Activated naive CD4-positive, alpha-beta T cell treated with anti-CD3 and anti-CD28 coated beads, Interleukin-2, amount 50 U/mL, for 72 hours (primary cell): ENCODE measurements around the gene CLEC1B. TPM values are rescaled to one million over a fixed set of nuclear protein-coding genes. Genes with fewer than 3 reads are reported as not detected.
"Not testable (repeated sequence)": the region's sequence is repeated elsewhere in the genome, so short reads cannot be mapped to it uniquely, and the experiment has no call there.

Experiments used
- ATAC-seq, 2 donors: fragments of 150-1000 bp; cut with Tn5 transposase; 2 replicates each; pipeline ENCODE4 v1.10.0; 2021; ENCODE audit warnings: mild to moderate bottlenecking in 2 of 2, moderate library complexity in 2 of 2
- DNase-seq, 2 donors: peaks; one replicate each; pipeline ENCODE4 v3.0.0; 2021 to 2022; ENCODE audit warnings: low spot score in 2 of 2
- H3K27ac Mint-ChIP-seq, 2 donors: one replicate each; pipeline ENCODE4 v1.8.0; 2022; ENCODE audit warnings: mild to moderate bottlenecking in 2 of 2, mixed read lengths in 2 of 2
- H3K36me3 Mint-ChIP-seq, 2 donors: one replicate each; pipeline ENCODE4 v1.8.0; 2022; ENCODE audit warnings: mixed read lengths in 2 of 2
- H3K9me3 Mint-ChIP-seq, 2 donors: one replicate each; pipeline ENCODE4 v1.8.0; 2022; ENCODE audit warnings: mixed read lengths in 2 of 2
- total RNA-seq, 2 donors: library from RNA; stranded (reverse); gene quantifications; one replicate each; pipeline ENCODE4 v1.2.3, GENCODE V29; 2022

Gene CLEC1B
- total RNA-seq, 2 donors from 2014 or later, result not detected

DNA sequence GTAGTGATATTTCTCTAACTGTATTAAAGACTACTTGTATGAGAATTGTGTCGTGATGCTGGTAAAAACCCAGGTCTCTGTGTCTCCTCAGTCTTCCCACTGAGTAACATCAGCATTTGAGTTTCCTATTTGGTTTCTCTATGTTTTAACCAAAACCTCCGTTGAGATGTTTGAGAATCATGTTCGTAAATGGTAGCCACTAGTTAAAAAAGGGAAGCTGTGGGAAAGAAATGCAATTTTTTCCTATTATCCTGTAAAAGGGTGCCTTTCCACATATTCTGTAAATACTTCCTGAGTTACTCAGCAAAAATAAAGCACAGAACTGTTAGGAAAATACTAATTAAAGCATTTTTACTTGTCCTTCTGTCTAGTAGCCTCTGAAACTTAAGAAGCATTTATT is 7.0 kb downstream of the CLEC1B start:
- Mint-ChIP-seq H3K27ac (no peak overlapping the region), H3K9me3 (no peaks in the 10 kb centered on the region), H3K36me3 (no peaks in the 10 kb centered on the region)
- no peak for ATAC-seq
- DNase-seq, result no peak

DNA sequence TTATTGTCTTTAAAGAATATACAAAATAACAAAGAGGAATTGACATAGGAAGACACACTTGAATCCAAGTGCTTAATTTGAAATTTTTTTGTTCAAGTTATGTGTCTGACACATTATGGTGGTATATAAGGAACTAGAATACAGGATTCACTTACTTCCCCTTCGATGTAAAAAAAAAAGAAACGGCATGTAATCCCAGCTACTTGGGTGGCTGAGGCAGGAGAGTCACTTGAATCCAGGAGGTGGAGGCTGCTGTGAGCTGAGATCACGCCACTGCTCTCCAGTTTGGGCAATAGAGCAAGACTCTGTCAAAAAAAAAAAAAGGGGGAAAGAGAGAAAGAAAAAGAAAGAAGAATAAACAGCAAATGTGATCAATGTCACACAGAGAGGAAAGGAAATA is 18.8 kb downstream of the CLEC1B start:
- peaks cover 3 to 14% of the 10 kb centered on the region in 2 donors for H3K36me3 Mint-ChIP-seq
- no peak overlapping the region for H3K27ac Mint-ChIP-seq
- H3K9me3 Mint-ChIP-seq, result peaks cover 10 to 17% of the 10 kb centered on the region in 2 donors
- ATAC-seq, result no peak
- no peak for DNase-seq

DNA sequence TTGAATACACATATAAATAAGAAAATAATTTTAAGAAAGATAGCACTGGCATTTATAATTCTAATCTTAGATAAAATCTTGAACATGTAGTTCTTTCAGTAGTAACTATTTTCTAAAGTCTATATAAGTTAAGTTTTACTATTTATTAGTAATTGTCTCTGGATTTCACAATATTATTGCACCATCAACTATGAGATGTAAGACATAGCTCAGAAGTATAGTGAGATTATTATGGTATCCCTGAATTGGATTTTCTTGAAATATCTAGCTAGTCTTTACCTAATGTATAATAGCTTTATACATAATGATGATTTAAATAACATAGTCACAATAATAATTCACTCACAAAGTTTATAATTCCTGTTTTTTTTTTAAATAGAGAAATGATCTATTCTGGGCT is 21.0 kb downstream of the CLEC1B start:
- Mint-ChIP-seq H3K9me3 (peaks cover 10 to 27% of the 10 kb centered on the region in 2 donors), H3K27ac (no peak overlapping the region), H3K36me3 (peaks cover 7 to 18% of the 10 kb centered on the region in 2 donors)
- no peak for ATAC-seq
- no peak for DNase-seq

DNA sequence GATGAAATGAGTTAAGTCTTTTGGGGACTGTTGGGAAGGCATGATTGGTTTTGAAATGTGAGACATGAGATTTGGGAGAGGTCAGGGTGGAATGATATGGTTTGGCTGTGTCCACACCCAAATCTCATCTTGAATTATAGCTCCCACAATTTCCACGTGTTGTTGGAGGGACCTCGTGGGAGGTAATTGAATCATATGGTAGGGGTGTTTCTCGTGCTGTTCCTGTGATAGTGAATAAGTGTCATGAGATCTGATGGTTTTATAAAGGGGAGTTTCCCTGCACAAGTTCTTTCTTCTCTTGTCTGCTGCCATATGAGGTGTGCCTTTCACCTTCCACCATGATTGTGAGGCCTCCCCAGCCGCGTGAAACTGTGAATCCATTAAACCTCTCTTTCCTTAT is 22.3 kb downstream of the CLEC1B start:
- Mint-ChIP-seq H3K9me3 (peaks cover 10 to 27% of the 10 kb centered on the region in 2 donors), H3K36me3 (peaks cover 7 to 18% of the 10 kb centered on the region in 2 donors)
- not testable (repeated sequence) for H3K27ac Mint-ChIP-seq, ATAC-seq, DNase-seq

DNA sequence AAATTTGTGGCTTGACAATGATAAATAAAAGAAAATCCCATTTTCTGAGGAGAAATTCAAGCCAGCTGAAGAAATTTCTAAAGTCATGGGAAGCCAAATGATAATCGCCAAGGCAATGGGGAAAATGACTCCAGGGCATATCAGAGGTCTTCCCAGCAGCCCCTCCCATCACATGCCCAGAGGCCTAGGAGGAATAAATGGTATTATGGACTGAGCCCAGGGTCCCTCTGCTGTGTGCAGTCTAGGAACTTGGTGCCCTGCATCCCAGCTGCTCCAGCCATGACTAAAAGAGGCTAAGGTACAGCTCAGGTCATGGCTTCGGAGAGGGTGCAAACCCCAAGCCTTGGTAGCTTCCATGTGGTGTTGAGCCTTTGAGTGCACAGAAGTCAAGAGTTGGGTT is 23.3 kb downstream of the CLEC1B start:
- H3K36me3 Mint-ChIP-seq, result peaks cover 7 to 18% of the 10 kb centered on the region in 2 donors
- H3K9me3 Mint-ChIP-seq, result peaks cover 10 to 27% of the 10 kb centered on the region in 2 donors
- DNase-seq (no peak), ATAC-seq (no peak)
- no peak overlapping the region for H3K27ac Mint-ChIP-seq

DNA sequence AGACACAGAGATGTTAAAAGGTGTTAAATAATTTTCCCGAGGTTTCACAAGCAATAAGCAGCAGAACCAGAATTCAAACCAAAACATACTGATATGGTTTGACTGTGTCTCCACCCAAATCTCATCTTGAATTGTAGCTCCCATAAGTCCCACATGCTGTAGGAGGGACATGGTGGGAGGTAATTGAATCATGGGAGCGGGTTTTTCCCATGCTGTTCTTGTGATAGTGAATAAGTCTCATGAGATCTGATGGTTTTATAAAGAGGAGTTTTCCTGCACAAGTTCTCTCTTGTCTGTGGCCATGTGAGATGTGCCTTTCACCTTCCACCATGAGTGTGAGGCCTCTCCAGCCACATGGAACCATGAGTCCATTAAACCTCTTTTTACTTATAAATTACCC is 24.2 kb downstream of the CLEC1B start:
- not testable (repeated sequence) for ATAC-seq, H3K27ac Mint-ChIP-seq, DNase-seq
- Mint-ChIP-seq H3K9me3 (peaks cover 10 to 27% of the 10 kb centered on the region in 2 donors), H3K36me3 (peaks cover 7 to 18% of the 10 kb centered on the region in 2 donors)

DNA sequence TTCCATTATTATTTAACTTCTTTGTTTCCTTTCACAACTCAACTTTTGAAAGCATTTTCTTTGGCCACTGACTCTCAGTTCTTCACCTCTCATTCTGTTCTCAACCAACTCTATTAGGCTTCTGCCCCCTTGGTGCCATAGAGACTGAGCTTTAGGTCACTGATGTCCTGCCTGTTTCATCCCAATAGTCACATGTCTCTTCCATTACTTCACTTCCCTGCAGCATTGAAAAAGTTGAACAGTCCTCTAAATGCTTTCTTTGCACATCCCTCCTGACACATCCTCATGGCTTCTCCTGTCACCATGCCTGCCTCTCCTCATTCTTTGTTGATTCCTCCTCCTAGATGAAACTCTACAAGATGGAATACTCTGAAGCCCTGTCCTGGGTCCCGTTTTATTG is 25.0 kb downstream of the CLEC1B start:
- Mint-ChIP-seq H3K27ac (no peak overlapping the region), H3K36me3 (peaks cover 7 to 18% of the 10 kb centered on the region in 2 donors), H3K9me3 (peaks cover 10 to 27% of the 10 kb centered on the region in 2 donors)
- ATAC-seq (no peak), DNase-seq (no peak)

DNA sequence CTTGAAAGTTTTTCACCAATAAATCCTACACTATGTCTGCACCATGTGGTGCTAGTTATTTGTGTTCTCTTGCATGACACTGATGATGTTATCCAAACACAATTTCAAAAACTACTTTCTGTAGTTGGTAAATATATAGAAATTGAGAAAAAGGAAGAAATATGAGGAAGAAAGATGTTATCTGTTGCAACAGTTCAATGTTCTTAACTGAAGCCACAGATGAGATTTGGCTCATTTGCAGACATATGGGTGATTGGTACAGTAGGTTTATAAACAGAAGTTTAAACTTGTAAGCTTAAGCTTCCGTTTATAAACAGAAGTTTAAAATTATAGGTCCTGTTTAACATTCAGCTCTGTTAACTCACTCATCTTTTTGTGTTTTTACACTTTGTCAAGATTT is 27.7 kb downstream of the CLEC1B start, which contains the start of gene CLEC12A:
TSS of gene CLEC12A (plus strand) at position 229 of the 400 bp plus-strand sequence. CDS start 188 bp downstream, outside the sequence.
- Mint-ChIP-seq H3K27ac (no peak within 1 kb of the TSS), H3K9me3 (peaks cover 3 to 14% of the 10 kb centered on the region in 2 donors), H3K36me3 (peaks cover 7 to 8% of the 10 kb centered on the region in 2 donors)
- no peak for ATAC-seq
- DNase-seq, result no peak

DNA sequence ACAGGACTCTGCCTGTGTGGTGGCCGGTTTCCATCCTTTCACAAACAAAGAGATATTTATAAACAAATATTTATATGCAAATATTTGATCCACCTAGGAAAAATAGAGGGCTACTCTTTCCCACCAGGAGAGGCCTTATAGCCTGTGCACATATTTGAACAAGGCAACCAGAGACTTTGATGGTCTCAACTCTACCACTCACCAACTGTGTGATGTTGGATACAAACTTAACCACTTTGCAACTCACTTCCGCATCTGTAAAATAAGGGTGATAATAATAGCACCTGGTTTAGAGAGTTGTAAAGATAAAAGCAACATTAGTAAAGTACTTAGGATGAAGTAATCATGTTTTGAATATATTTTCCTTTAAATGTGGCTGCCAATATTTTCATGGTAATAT is 29.2 kb downstream of the CLEC1B start:
- H3K36me3 Mint-ChIP-seq, result no peaks in the 10 kb centered on the region
- H3K9me3 Mint-ChIP-seq, result peaks cover 0 to 8% of the 10 kb centered on the region in 2 donors
- ATAC-seq (no peak), DNase-seq (no peak)
- H3K27ac Mint-ChIP-seq, result no peak overlapping the region

DNA sequence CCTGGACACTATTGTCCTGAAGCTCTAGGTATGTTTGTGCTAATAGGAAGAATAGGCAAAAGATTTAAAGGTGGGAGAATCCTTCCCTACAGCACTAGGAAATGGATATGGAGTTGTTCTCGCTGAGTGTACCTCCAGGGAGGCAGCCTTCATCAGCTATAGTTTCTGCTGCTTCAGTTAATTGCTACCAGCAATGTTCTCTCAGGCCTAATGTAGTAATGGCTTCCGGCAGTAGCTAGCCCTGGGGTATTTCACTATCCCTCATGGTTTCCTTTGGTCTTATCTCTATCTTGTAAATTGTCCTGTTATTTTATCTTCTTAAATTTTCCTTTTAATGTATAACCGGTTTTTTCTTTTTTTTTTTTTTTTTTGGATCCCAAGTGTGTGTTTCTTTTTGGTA is 37.0 kb downstream of the CLEC1B start:
- Mint-ChIP-seq H3K9me3 (no peaks in the 10 kb centered on the region), H3K27ac (no peak overlapping the region), H3K36me3 (no peaks in the 10 kb centered on the region)
- DNase-seq (no peak), ATAC-seq (no peak)

DNA sequence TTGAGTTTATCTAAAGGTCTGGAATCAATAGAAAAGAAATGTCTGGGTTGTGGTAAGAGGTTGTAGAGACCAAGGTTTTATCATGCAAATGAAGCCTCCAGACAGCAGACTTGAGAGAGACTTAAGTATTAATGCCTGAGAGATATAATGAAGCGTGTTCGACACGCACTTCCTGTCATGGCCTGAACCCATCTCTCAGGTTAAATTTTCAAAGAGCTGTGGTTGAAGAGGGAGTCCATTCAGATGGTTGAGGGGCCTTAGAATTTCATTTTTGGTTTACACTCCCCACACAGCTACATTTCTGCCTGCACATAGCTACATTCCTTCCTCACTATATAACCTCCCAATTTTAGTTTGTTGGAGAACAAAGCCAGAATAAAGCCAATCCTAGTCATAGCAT is 37.8 kb downstream of the CLEC1B start:
- no peak for DNase-seq
- Mint-ChIP-seq H3K36me3 (no peaks in the 10 kb centered on the region), H3K9me3 (no peaks in the 10 kb centered on the region), H3K27ac (no peak overlapping the region)
- ATAC-seq, result no peak

DNA sequence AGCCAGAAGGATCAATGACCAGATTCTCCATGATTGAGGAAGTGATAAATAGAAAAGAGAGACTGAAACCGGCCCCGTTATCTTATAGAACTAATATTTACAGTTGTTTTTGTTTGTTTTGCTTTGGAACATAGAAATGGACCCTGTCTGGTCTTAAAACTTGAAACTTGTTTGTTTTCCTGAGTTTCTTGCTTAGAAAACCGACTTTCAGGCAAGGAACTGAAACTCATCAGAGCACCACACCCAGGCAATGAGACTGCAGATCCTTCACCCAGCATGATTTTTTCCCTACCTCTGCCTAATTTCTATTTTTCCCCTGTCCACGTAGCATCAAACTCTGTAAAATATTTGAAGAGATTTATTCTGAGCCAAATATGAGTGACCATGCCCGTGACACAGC is 38.3 kb downstream of the CLEC1B start:
- H3K9me3 Mint-ChIP-seq, result no peaks in the 10 kb centered on the region
- DNase-seq (no peak), ATAC-seq (no peak)
- no peaks in the 10 kb centered on the region for H3K36me3 Mint-ChIP-seq
- H3K27ac Mint-ChIP-seq, result no peak overlapping the region

DNA sequence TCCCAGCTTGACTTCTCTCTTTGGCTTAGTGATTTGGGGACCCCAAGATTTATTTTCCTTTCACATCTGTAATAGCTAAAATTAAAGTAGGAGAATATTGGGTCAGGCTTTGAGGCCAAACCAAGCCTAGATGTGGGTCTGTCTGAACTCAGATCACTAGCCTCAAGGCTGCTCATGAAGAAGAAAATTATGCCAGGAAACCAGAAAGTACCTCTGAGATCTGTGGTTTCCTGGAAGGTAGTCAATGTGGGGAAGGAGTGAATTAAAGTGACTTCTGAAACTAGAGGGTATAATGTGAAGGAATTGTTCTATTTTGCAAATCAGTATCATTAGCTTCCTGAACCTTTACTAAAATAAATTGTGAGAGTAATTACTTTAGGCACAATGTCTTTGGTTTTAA is 41.1 kb downstream of the CLEC1B start:
- H3K36me3 Mint-ChIP-seq, result no peaks in the 10 kb centered on the region
- DNase-seq, result no peak
- H3K27ac Mint-ChIP-seq, result peak overlapping the region in 1 of 2 donors; percentile 8
- peak; percentile 41 to 61 for ATAC-seq
- no peaks in the 10 kb centered on the region for H3K9me3 Mint-ChIP-seq

DNA sequence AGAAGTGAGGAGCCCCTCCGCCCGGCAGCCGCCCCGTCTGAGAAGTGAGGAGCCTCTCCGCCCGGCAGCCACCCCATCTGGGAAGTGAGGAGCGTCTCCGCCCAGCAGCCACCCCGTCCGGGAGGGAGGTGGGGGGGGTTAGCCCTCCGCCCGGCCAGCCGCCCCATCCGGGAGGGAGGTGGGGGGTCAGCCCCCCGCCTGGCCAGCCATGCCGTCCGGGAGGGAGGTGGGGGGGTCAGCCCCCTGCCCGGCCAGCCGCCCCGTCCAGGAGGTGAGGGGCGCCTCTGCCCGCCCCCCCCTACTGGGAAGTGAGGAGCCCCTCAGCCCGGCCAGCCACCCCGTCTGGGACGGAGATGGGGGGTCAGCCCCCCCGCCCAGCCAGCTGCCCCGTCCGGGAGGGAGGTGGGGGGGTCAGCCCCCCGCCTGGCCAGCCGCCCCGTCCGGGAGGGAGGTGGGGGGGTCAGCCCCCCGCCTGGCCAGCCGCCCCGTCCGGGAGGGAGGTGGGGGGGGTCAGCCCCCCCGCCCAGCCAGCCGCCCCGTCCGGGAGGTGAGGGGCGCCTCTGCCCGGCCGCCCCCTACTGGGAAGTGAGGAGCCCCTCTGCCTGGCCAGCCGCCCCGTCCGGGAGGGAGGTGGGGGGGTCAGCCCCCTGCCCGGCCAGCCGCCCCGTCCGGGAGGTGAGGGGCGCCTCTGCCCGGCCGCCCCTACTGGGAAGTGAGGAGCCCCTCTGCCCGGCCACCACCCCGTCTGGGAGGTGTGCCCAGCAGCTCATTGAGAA is 45.8 kb downstream of the CLEC1B start:
- not testable (repeated sequence) for H3K36me3 Mint-ChIP-seq, DNase-seq, ATAC-seq, H3K9me3 Mint-ChIP-seq, H3K27ac Mint-ChIP-seq

DNA sequence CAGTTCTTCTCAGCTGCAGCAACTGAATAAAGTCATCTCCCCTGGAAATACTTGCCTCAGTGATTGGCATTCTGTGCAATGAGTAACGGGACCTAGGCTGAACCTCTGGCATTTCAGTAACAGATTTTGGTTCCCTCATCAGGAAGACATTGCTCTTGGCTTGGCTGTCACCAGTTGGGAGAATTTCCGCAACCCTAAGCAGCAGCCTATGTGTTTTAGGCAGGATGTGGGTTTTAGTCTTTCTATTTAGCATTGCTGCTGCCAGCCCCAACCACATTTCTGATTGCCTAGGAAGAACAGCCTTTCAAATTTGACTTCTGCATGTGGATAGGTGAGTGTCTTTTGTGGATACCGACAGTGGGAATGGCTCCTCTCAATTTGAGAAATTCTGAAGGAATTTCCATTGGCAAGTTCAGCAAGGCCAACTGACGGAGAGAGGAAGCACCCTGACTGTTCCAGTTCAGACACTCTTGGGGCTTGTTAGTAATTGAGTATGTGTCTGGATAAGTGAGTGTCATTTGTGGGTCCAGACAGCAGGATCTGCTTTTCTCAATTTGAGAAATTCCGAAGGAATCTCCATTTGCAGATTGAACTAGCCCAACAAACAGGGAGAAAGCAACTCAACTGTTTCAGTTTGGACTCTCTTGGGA is 47.8 kb downstream of the CLEC1B start:
- peak overlapping the region in 1 of 2 donors; percentile 45 for H3K27ac Mint-ChIP-seq
- ATAC-seq (peak; percentile 61 to 77), DNase-seq (peak in 1 of 2 donors; percentile 10)
- H3K36me3 Mint-ChIP-seq, result no peaks in the 10 kb centered on the region
- no peaks in the 10 kb centered on the region for H3K9me3 Mint-ChIP-seq

DNA sequence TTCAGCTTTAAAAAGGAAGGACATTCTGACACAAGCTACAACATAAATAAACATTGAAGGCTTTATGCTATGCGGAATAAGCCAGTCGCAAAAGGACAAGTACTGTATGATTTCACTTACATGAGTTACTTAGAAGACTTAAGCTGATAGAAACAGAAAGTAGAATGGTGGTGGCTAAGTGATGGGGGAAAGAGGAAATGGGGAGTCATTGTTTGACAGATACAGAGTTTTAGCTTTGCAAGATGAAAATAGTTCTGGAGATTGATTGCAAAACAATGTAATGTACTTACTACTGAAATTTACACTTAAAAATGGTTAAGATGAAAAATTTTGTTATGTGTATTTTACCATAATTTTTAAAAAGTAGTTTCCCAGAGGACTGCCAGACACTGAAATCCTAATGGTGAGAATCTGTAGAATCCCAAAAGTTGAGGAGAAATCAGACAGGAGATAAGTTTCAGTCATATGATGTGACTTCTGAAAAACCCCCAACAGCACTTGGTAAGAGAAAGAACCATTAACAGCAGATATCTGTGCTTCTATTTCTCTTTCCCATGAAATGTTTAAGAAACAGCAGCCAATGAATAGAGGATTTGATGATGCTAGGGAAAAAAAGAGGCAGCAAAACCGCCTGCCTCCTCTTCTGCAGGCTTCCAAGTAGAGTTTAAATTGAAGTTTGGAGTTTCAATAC is 50.2 kb downstream of the CLEC1B start:
- H3K36me3 Mint-ChIP-seq, result no peaks in the 10 kb centered on the region
- no peak for DNase-seq
- H3K9me3 Mint-ChIP-seq, result no peaks in the 10 kb centered on the region
- peak; percentile 87 to 95 for ATAC-seq
- H3K27ac Mint-ChIP-seq, result peak overlapping the region in 1 of 2 donors; percentile 64

DNA sequence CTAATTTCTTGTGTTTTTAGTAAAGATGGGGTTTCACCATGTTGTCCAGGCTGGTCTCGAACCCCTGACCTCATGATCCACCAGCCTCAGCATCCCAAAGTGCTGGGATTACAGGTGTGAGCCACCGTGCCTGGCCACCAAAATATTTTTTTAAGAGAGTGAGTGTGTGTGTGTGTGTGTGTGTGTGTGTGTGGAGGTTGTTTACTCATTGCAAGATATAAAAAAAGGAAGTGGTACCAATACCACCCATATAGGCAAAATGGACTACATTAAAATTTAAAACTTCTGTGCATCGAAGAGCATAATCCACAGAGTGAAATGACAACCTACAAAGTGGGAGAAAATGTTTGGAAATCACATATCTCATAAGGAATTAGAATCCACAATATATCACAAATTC is 51.2 kb downstream of the CLEC1B start:
- DNase-seq, result no peak
- H3K36me3 Mint-ChIP-seq, result no peaks in the 10 kb centered on the region
- H3K9me3 Mint-ChIP-seq, result no peaks in the 10 kb centered on the region
- no peak overlapping the region for H3K27ac Mint-ChIP-seq
- no peak for ATAC-seq
